ENCODE measurements around the gene SETBP1. TPM values are rescaled to one million over a fixed set of nuclear protein-coding genes. Genes with fewer than 3 reads are reported as not detected.

Gene SETBP1
- total RNA-seq, 1 donor, result 2.6 TPM

- no peak for TF ChIP-seq CTCF (IDR thresholded peaks at IDR 0.05; ENCODE audit: insufficient read depth, low read depth, low read length)
- no peak overlapping the region for H3K4me3 ChIP-seq (ENCODE audit: low read depth, low read length)
- no peak for DNase-seq (ENCODE audit: low read depth)
These were observed 257.5 kb downstream of the SETBP1 start for GRCh38 chr18:44937960-44938719.

GRCh38 chr18:44938720-44939665 is 258.3 kb downstream of the SETBP1 start:
- no peak for TF ChIP-seq CTCF (IDR thresholded peaks at IDR 0.05; ENCODE audit: insufficient read depth, low read depth, low read length)
- H3K4me3 ChIP-seq (ENCODE audit: low read depth, low read length), result no peak overlapping the region
- no peak for DNase-seq (ENCODE audit: low read depth)

GRCh38 chr18:44941516-44941915 is 260.8 kb downstream of the SETBP1 start:
- no peak overlapping the region for H3K4me3 ChIP-seq (ENCODE audit: low read depth, low read length)
- no peak for TF ChIP-seq CTCF (IDR thresholded peaks at IDR 0.05; ENCODE audit: insufficient read depth, low read depth, low read length)
- DNase-seq (ENCODE audit: low read depth), result no peak

- no peak for TF ChIP-seq CTCF (IDR thresholded peaks at IDR 0.05; ENCODE audit: insufficient read depth, low read depth, low read length)
- DNase-seq (ENCODE audit: low read depth), result no peak
- no peak overlapping the region for H3K4me3 ChIP-seq (ENCODE audit: low read depth, low read length)
These were observed 261.4 kb downstream of the SETBP1 start for GRCh38 chr18:44942073-44942472.

GRCh38 chr18:44943311-44943881 is 262.7 kb downstream of the SETBP1 start:
- H3K4me3 ChIP-seq (ENCODE audit: low read depth, low read length), result no peak overlapping the region
- TF ChIP-seq CTCF (IDR thresholded peaks at IDR 0.05; ENCODE audit: insufficient read depth, low read depth, low read length), result no peak
- peak; percentile 7 for DNase-seq (ENCODE audit: low read depth)

GRCh38 chr18:44944461-44944860 is 263.8 kb downstream of the SETBP1 start:
- no peak overlapping the region for H3K4me3 ChIP-seq (ENCODE audit: low read depth, low read length)
- peak; percentile 14 for DNase-seq (ENCODE audit: low read depth)

More at GRCh38 chr18:44944461-44944860, 263.8 kb downstream of the SETBP1 start:
- no peak for TF ChIP-seq CTCF (IDR thresholded peaks at IDR 0.05; ENCODE audit: insufficient read depth, low read depth, low read length)
